HFFc6 (cell line): ENCODE results near the gene PICALM. TPM values are rescaled to one million over a fixed set of nuclear protein-coding genes. Genes with fewer than 3 reads are reported as not detected.

Source experiments
- DNase-seq: peaks from one replicate; pipeline ENCODE4 v3.0.0-alpha.2; 2018
- H3K27ac Mint-ChIP-seq: 2 replicates; pipeline ENCODE4 v1.8.0; 2020; ENCODE audit warnings: mild to moderate bottlenecking, mixed read lengths
- H3K27me3 Mint-ChIP-seq: 2 replicates; pipeline ENCODE4 v1.8.0; 2021; ENCODE audit warnings: mild to moderate bottlenecking, moderate library complexity, mixed read lengths; ENCODE audit not compliant: insufficient read depth
- H3K36me3 Mint-ChIP-seq: 2 replicates; pipeline ENCODE4 v1.8.0; 2021; ENCODE audit warnings: low read depth, mixed read lengths
- H3K4me1 Mint-ChIP-seq: 2 replicates; pipeline ENCODE4 v1.8.0; 2020; ENCODE audit warnings: low read depth, mixed read lengths
- H3K4me3 Mint-ChIP-seq: 2 replicates; pipeline ENCODE4 v1.8.0; 2020; ENCODE audit warnings: mild to moderate bottlenecking, moderate library complexity, mixed read lengths
- H3K9me3 Mint-ChIP-seq: 2 replicates; pipeline ENCODE4 v1.8.0; 2020; ENCODE audit warnings: mild to moderate bottlenecking, mixed read lengths
- CTCF ChIP-seq: fragments of 200-600 bp; sonication (generic); IDR thresholded peaks from 2 replicates; pipeline ENCODE4 v1.5.0; 2021; ENCODE audit warnings: antibody characterized with exemption, mild to moderate bottlenecking
- total RNA-seq, 6 experiments: library from RNA; stranded (reverse); fragmentation: NEBNext Ultra II Directional; extraction: Animal tissue kit (Norgen Biotek cat#: 25700); gene quantifications; 2 replicates in 1 of 6; 3 replicates in 5 of 6; pipeline ENCODE4 v1.2.3, GENCODE V29; 2021

PICALM gene
- total RNA-seq, 6 experiments from 2014 or later, result 193 to 267 (median 244) TPM

- TF ChIP-seq CTCF, result no peak
- Mint-ChIP-seq H3K4me1 (no peaks in the 10 kb centered on the region), H3K27ac (no peak overlapping the region), H3K27me3 (peaks cover 38% of the 10 kb centered on the region), H3K4me3 (no peak overlapping the region), H3K9me3 (no peaks in the 10 kb centered on the region), H3K36me3 (no peaks in the 10 kb centered on the region)
- no peak for DNase-seq
These were observed 146.5 kb downstream of the PICALM start for GRCh38 chr11:85922367-85922766.

- H3K27me3 Mint-ChIP-seq, result peaks cover 27% of the 10 kb centered on the region
- no peak overlapping the region for H3K27ac Mint-ChIP-seq
- no peaks in the 10 kb centered on the region; the same call in 1 of the 2 replicates for H3K36me3 Mint-ChIP-seq
- H3K4me3 Mint-ChIP-seq, result no peak overlapping the region
- DNase-seq, result no peak
- no peak for TF ChIP-seq CTCF
- peaks cover 9% of the 10 kb centered on the region for H3K9me3 Mint-ChIP-seq
- H3K4me1 Mint-ChIP-seq, result no peaks in the 10 kb centered on the region
These were observed 149.7 kb downstream of the PICALM start for GRCh38 chr11:85918910-85919794.

GRCh38 chr11:85914425-85914824 lies 154.5 kb downstream of the PICALM start:
- Mint-ChIP-seq H3K36me3 (no peaks in the 10 kb centered on the region; the same call in 1 of the 2 replicates), H3K4me3 (no peak overlapping the region), H3K27me3 (peaks cover 18% of the 10 kb centered on the region), H3K9me3 (peaks cover 9% of the 10 kb centered on the region), H3K27ac (no peak overlapping the region), H3K4me1 (no peaks in the 10 kb centered on the region)
- no peak for DNase-seq
- no peak for TF ChIP-seq CTCF

- no peaks in the 10 kb centered on the region for H3K4me1 Mint-ChIP-seq
- no peak for TF ChIP-seq CTCF
- DNase-seq, result no peak
- H3K9me3 Mint-ChIP-seq, result peaks cover 9% of the 10 kb centered on the region
- H3K36me3 Mint-ChIP-seq, result no peaks in the 10 kb centered on the region; the same call in 1 of the 2 replicates
- no peak overlapping the region for H3K27ac Mint-ChIP-seq
- no peak overlapping the region for H3K4me3 Mint-ChIP-seq
- peaks cover 16% of the 10 kb centered on the region for H3K27me3 Mint-ChIP-seq
These were observed 155.4 kb downstream of the PICALM start for GRCh38 chr11:85913513-85913912.

GRCh38 chr11:85912414-85912813 lies 156.5 kb downstream of the PICALM start:
- H3K36me3 Mint-ChIP-seq, result no peaks in the 10 kb centered on the region; the same call in 1 of the 2 replicates
- no peak for DNase-seq
- no peak overlapping the region for H3K4me3 Mint-ChIP-seq
- TF ChIP-seq CTCF, result no peak
- peaks cover 19% of the 10 kb centered on the region for H3K27me3 Mint-ChIP-seq
- no peaks in the 10 kb centered on the region for H3K4me1 Mint-ChIP-seq
- peaks cover 9% of the 10 kb centered on the region for H3K9me3 Mint-ChIP-seq
- H3K27ac Mint-ChIP-seq, result no peak overlapping the region

Other genes with a start within 250 kb of the PICALM start
- gene CCDC83, start 213.7 kb downstream of the PICALM start, total RNA-seq, result not detected
- gene EED, start 175.7 kb upstream of the PICALM start, total RNA-seq, result 10 to 100 TPM; 14.6 to 19.8 (median 17.1) TPM
- 10 to 100 TPM; 38.9 to 51.7 (median 41.9) TPM for gene HIKESHI, start 233.2 kb upstream of the PICALM start, total RNA-seq